Fibroblast of lung (primary cell): Measurements from ENCODE around the gene ANKRD30B.

Experiments
- EZH2 ChIP-seq: IDR thresholded peaks from 2 replicates; pipeline ENCODE4 v1.5.1; 2012; ENCODE audit warnings: low read length, control low read depth, mild to moderate bottlenecking; ENCODE audit errors: missing control alignments
- TF ChIP-seq, protein P1 (sequence below), 2 donors: IDR thresholded peaks in 1 of 2; conservative IDR thresholded peaks in 1 of 2; 1 replicate in 1 of 2; 2 replicates in 1 of 2; pipeline ENCODE4 v1.5.1; 2011 to 2012; ENCODE audit warnings: low read length in 2 of 2, control low read depth in 1 of 2, inconsistent platforms in 1 of 2, low read depth in 1 of 2, mild to moderate bottlenecking in 1 of 2

DNA sequence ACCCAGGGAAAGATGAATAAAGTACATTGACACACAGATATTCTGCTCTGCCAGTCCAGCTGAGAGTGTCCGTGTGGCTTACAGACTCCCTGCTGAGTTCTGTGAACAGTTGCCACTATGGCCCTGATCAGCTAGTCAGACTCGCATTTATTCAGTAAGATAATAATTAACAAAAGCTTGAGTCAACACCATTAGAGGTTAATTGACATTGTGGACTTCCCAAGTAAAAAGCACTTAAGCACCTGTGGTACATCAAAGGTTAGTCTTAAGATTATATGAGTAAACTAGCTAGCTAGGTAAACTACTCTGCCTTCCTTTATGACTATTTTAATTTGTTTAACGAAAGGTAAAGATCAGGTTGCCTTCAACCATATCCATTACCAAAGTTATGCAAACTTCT, 33.7 kb downstream of the ANKRD30B start:
- TF ChIP-seq, protein P1, sequence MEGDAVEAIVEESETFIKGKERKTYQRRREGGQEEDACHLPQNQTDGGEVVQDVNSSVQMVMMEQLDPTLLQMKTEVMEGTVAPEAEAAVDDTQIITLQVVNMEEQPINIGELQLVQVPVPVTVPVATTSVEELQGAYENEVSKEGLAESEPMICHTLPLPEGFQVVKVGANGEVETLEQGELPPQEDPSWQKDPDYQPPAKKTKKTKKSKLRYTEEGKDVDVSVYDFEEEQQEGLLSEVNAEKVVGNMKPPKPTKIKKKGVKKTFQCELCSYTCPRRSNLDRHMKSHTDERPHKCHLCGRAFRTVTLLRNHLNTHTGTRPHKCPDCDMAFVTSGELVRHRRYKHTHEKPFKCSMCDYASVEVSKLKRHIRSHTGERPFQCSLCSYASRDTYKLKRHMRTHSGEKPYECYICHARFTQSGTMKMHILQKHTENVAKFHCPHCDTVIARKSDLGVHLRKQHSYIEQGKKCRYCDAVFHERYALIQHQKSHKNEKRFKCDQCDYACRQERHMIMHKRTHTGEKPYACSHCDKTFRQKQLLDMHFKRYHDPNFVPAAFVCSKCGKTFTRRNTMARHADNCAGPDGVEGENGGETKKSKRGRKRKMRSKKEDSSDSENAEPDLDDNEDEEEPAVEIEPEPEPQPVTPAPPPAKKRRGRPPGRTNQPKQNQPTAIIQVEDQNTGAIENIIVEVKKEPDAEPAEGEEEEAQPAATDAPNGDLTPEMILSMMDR (conservative IDR thresholded peaks at IDR 0.05 in 1 of 2, IDR thresholded peaks at IDR 0.05 in 1 of 2; ENCODE audit: low read depth in 1 of 2, low read length in 2 of 2), result no peak
- no peak for TF ChIP-seq EZH2
